Activated naive CD4-positive, alpha-beta T cell treated with anti-CD3 and anti-CD28 coated beads, Interleukin-2, amount 50 U/mL, for 16 hours (primary cell): ENCODE measurements around the gene POLDIP2.

Experiments used
- DNase-seq: peaks from one replicate; pipeline ENCODE4 v3.0.0-alpha.2; 2020

The POLDIP2 gene

DNA sequence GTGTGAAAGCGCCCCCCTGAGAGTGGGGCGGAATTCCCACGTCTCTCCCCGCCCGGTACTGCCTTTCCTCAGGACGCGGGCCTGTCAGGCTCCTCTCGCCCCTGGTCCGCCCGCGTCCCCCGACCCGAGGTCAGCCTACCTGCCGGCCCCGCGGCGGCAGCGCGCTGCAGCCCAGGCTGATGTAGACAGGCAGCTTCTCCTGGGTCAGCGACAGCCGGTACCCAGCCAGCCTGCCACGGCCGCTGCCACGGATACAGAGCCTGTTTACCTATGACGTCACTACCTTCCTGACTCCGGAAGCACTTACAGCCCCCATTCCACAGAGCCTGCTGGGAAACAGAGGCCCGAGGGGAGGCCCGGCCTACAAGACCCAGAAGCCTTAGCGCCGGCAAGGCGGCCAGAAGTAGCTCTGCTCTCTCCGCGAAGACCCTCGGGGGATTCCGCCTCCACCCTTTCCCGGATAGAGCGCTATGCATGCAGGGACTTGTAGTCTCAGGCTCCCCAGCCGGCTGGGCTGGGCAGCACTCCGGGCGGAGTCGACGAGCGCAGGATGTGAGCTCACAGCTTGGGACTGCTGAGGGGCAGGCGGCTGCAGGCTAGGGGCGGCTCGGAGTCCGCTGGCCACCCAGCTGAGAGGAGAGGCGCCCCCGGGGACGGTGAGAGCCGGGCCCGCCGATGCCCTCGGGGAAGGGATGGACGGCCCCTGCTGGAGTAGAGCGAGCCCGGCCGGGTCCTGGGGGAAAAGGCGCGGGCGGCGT is 21.9 kb downstream of the POLDIP2 start, which contains the start of the genes IFT20 and TNFAIP1:
IFT20 (minus strand) TSS at position 272 of the 758 bp plus-strand sequence. CDS start 3,487 bp downstream, outside the sequence.
TNFAIP1 (plus strand) TSS at position 561 of the 758 bp plus-strand sequence. CDS start 3,761 bp downstream, outside the sequence.
- peak; percentile 97 for DNase-seq

DNA sequence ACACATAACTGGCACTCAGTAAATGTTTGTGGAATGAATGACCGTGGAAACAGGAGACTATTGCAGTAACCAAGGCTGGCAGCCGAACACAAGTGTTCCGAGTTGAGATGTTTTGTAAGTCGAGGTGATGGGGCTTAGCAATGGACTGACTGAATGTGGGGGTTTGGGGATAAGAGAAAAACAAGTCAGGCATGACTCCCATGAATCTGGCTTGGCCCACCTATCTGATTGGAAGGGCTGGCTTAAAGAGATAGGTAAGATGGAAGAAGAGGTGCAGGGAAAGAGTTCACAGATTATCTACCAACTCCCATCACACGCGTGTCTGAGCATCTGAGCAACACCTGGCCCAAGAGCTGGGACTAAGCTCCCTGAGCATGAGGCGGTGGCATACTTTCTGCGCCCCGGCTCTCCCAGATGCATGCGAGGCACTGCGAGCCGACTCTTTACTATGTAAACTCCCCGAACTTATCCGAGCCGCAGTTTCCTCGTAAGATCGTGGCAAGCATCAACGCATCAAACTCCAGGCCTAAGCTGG is 22.6 kb downstream of the POLDIP2 start:
- DNase-seq, result no peak

DNA sequence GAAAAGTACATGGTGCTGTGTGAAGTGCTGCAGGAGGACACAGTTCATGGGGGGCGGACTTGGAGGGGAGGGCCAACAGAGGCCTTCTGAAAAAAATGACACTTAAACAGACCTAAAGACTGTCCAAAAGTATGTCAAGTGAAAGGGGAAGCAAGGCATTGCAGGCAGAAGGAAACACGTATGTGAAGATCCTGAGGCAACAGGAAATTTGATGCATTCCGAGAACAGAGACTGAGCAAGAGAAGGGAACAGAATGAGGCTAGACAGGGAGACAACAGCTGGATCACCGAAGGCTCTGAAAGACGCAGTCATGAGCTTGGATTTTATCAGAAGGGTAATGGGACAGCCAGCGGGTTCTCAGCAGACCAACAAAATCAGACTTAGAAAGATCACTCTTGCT is 23.2 kb downstream of the POLDIP2 start:
- DNase-seq, result no peak

DNA sequence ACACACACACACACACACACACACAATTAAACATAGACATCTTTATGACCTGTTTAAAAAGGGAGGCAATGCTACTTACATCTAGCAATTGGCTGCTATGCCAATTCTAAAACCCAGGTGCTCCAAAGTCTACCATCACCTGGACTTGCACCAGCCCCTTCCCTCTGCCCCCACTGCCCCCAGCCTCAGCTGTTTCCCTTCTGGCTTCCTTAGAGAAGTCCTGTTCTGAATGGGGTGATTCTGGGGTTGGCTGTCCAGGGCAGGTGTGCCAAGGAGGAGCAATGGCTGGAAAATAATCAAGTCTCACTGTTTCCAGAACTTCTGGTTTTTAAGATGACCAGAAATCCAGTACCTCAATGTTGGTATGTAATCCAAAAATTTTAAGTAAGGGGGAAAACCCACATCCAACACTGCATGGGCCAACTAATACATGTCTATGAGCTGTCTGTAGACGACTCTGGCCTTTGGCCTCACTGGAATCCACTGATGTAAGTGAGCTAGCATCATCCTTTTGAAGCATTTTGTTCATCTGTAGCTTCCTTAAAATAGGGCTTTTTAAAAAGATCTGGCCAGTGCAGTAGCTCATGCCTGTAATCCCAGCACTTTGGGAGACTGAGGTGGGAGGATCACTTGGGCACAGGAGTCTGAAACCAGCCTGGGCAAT is 24.1 kb downstream of the POLDIP2 start:
- DNase-seq, result no peak

DNA sequence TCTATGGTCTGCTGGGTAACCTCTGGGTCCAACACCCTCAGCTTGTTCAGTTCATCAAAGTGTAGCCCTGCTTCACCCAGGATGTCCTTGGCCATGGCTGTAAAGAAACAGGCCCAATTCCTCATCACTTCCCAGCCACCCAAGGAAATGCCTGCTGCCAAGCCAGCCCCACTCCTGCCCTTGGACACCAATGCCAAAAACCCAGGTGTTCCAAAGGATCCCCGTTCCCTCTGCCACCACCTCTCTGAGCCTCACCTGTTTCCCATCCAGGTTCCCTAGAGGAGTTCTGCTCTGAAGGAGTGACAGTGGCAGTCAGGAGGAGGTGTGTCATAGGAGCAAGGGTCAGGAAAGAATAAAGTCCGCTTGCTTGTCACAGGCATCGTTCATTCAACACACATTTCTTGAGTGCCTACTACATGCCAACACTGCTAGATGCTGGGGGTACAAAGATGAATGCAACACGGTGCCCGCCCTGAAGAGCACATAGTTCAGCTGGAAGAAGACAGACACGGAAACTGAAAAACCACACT is 25.4 kb downstream of the POLDIP2 start:
- no peak for DNase-seq

DNA sequence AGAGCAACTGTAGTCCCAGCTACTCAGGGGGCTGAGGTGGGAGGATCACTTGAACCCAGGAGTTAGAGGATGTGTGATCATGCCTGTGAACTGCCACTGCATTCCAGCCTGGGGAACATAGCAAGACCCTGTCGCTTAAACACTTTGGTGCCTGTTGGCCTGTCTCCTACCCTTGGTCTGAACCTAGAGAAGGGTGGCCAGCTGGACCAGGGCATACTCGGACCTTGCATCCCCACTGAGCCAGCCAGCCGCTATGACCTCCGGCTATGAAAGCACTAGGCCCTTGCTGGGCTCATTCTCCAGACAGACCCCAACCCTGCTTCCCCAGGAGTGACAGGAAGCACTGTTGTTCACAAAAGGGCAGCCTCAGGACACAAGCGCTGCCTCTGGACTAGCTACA is 26.7 kb downstream of the POLDIP2 start:
- DNase-seq, result no peak

DNA sequence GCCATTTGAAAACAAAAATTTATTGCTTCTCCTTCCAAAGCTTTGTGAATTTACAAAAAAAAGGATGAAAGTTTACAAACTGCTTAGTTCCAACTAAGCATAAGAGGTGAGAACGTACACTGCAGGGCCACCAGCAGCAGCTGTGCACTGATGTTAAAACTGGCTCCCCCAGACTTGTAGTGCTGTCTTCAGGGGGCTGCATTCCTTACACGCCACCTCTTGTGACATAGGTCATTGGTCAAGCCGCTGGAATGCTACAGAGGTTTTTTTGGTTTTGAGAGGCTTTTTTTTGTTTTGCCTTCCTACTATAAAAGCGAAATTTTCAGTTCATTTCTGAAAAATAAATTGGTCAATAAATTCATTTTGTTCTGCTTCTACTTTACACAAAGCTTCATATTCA is 29.0 kb downstream of the POLDIP2 start:
- no peak for DNase-seq

DNA sequence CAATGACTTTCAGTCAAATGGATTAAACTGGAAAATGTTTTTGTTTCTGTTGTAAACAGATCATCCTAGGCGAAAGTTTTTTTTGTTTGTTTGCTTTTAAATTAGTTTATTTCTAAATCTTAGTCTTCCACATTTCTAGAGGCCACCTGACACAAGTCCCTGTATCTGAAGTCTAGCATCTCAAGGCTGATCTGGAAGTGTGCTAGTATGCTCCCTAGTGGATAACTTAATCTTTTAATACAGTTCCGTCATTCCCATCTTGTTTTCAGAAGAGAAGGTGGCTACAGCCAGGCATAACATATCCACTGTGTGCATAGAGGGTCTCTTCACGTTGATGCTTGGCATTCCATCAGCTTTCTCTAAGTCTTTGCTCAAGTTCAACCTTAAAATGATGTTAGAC is 29.6 kb downstream of the POLDIP2 start:
- DNase-seq, result no peak

DNA sequence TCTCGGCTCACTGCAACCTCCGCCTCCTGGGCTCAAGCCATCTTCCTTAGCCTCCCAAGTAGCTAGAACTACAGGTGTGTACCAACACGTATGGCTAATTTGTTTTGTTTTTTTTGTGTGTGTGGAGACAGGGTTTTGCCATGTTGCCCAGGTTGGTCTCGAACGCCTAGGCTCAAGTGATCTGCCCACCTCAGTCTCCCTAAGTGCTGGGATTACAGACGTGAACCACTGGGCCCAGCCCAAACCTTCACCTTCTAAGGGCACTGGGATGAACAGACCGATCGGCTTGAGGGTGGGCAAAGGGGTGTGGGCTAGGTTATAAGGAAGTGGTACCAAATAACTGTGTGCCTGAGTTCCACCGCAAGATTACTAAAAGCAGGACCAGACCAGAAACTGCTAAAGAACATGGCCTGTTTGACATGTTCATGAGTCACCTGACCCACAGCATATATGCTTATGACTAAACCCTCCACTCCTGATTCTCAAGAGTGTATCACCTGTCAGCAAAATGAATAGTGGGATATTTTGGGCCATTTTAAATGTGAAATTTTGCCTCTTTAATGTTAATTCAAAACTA is 30.2 kb downstream of the POLDIP2 start:
- DNase-seq, result no peak

DNA sequence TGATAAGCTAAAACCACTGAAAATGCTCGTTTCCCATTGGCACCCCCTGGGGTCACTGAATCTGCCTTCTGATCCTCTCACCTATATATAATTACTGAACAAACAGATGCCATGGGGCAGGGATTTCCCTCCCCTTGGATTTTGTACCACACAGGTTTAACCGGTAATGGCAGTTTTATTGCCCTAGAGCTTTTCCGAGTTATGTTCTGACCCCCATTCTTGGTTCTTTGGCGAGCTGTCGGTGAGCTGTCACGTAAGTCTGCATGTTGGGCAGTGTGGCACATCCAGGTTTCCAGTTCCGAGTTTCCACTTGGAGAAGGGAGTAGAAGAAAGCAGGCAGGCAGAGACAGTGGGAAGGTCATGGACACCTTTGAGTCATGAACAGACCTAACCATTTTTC is 31.2 kb downstream of the POLDIP2 start:
- DNase-seq, result no peak

DNA sequence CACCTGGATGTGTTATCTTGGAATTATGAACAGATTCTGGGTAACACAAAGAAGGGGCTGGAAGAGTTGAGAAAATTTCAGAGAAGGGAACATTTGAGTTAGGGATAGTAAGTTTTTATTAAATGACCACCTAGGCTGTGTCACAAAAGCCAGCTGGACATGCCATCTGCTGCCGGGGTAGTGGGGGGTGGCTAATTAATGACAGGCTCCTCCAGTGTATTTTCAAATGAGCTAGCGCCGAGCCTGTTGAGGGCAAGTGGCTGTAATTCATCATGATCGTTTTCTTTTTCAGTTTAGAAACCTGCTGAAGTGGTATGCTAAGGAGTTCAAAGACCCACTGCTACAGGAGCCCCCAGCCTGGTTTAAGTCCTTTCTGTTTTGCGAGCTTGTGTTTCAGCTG is 32.1 kb downstream of the POLDIP2 start:
- DNase-seq, result no peak

DNA sequence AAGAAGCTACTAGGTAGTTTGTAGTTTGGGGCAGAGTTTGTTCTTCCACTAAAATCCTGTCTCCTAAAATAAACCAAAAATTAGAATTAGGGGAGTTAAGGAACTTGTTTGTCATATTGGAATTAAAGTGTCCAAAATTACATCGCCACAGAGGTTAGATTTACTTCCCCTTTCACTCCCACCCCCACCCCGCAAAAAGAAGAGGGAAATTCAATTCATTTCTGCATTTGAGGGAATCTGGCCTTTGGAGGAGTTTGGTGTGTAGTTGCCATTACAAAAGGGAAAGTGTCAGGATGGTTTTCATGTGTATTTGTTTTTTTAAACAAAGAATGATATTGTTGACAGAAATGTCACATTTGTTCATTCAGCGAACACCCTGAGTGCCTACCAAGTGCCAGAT is 32.5 kb downstream of the POLDIP2 start:
- DNase-seq, result no peak

DNA sequence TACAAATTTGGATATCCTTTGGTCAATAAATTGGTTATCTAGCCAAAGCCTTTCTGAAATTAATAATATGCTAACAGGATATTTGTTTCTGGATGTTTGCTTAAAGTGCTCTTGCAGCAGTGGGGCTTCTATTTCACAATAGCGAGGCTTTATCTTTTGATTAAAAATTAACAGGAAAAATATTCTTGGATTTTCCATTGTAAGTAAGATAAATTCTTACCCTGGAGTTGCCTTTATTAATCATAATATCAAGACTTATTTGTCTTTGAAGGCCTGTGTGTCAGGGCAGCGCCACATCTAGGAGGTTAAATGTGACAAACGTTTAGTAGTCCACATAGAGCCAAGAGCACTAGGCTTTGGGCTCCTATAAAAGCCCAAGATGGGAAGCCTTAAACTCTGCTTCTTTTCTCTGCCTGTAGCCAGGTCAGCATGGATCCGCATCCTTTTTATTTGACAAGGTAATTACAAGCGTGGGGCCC is 33.0 kb downstream of the POLDIP2 start:
- no peak for DNase-seq

DNA sequence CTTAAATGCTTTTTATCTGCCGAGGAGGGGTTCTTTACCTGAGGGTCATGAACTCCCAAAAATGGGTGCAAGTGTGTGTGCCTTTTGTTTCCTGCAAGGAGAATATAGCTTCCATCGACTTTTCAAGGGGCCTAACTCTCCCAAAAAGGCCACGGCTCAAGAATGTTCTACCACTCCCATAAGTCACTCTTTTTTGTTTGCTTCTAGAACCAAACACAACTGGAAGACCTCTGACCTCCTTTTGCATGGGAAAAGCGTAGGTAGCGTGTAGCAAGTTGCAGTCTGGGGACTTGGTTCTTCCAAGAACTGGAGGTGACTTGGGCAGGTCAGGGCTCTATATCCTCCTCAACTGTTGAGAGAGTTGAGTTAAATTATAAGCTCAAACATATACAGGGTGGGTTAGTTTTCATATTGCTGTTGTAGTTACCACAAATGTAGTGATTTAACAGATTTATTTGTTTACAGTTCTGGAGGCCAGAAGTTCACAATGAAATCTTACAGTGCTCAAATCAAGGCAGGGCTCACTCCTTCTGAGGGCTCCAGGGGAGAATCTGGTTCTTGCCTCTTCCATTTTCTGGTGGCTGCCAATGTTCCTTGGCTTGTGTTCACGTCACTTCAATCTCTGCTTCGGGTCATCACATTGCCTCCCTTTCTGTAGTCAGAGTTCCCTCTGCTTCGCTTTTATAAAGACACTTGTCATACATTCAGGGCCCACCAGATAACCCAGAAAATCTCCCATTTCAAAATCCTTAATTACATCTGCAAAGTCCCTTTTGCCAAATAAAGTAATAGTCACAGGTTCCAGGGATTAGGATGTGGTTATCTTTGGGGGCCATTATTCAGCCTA is 36.9 kb downstream of the POLDIP2 start:
- no peak for DNase-seq

DNA sequence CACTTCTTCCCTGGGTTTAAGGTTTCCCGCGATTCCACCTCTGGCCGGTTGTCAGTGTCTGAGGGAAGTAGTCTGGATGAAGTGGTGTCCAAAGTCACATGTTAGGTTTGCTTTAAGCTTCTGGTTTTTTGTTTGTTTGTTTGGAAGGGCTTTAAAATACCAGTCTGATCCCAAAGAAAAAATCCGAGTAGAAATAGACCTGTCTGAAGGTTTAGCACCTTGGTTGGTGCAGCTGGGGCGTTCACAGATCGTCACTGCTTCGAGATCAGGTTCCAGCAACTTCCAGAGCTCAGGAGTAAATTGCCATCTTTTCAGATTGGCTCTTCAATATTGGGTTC is 37.8 kb downstream of the POLDIP2 start:
- no peak for DNase-seq

DNA sequence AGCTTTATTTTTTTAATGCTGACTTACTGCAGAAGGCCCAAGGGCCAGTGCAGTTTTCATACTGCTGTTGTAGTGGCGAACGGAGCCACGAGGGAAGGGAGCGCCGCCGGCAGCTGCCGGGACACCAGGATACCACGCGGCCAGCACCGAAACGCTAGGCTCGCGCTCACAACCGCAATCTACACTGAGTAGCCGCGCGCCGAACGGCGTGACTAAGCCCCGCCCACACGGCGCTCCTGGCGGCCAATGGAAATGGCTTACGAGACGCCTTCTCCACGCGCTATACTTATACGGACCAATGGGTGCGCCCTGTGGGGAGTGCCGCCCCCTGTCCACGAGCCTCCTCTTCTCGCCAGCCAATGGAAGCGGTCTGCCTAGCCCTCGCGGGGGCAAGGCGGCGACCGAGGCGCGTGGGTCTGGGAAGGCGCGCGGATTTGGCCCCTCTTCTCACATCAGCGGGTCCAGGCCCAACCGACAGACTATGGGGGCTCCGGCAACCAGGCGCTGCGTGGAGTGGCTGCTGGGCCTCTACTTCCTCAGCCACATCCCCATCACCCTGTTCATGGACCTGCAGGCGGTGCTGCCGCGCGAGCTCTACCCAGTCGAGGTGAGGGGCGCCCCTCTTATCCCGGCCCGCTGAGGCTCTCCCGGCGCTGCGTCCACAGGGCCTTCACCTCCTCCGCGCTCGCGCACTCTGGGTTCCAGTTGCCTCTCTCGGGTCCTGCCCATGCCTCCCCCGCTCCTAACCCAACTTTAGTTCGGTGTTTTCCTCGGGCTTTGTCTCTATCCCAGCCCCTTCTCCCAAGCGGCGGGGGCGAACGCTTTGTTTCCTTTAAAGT is 38.3 kb downstream of the POLDIP2 start, which contains the start of gene TMEM97:
TMEM97 (plus strand) TSS at position 442 of the 839 bp plus-strand sequence; CDS start at position 482, 40 bp downstream.
- DNase-seq, result peak; percentile 97

DNA sequence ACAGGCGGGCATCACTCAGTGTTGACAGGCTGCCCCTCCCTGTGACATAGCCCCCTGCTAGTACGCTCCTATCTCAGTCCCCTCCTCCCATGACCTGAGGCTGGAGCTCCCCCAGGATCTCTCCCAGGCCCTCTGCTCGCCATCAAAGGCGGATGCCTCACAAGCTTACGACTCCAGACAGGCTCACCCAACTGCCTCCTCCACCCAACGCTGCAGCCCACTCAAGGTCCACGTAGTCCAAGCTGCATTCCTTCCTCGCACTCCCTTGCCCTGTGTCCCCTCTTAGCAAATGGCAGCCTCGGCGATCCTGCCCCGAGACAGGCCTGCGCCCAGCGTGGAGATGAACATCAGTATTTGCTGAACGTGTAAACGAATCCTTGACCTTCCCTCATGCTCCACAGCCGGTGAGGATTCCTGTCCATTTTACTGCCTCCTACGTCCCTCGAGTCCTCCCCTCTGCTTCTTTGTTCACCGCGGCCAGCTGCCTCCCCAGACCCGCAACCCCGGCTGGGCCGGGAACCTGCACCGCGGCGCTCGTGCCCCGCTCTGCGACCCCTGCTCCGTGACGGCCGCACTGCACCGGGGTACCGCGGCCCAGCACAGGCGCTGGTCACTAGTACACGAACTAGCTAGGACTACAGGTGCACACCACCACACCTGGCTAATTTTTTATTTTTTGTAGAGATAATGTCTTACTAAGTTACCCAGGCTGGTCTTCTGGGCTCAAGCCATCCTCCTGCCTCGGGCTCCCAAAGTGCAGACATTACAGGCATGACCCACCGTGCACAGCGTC is 39.2 kb downstream of the POLDIP2 start:
- no peak for DNase-seq

DNA sequence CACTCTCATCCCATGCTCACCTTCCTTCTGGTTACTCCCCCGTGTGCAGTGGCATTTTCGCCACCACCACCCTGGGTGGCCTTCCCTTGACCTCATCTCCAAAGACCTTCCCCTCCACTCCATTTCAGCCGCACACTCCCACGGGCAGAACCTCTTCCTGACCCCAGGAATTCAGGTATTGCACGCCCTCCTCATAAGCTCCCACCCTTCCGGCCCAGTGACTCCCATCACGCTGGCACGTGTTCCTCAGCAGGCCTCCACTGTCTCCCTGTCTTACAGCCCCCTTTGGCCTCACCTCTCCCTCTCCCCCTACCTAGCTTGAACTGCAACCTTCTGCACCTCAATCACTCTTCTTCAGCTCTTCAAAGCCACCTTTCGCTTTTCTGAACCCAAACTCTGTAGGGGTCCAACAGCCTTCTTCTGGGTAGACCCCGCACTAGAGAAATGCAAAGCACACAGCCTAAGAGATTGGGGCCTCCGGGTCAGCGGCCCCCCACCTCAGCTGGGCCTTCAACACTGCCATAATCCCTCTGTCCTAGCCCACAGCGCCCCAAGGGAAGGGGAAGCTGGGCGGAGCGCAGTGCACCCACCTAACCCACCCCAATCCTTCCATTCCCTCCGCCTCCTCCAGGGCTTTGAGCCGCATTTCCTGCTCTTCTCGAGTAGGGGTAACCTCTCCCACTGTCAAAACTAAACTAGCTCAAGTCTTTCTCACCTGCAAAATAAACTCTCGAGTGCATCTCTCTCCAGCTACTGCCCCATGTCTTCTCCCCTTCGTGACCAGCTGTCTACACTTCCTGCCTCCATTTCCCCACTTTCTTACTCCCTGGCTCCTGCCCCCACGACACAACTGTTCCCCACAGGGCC is 40.0 kb downstream of the POLDIP2 start:
- no peak for DNase-seq
